Osteocyte (in vitro differentiated cells): ENCODE data around the gene IGSF22. TPM values are rescaled to one million over a fixed set of nuclear protein-coding genes. Genes with fewer than 3 reads are reported as not detected.

ENCODE experiments used
- DNase-seq: peaks from one replicate; pipeline ENCODE4 v3.0.0; 2021; ENCODE audit warnings: mixed read lengths; ENCODE audit not compliant: unreplicated experiment; ENCODE audit errors: extremely low spot score
- H3K27ac Mint-ChIP-seq: one replicate; pipeline ENCODE4 v1.8.0; 2021; ENCODE audit warnings: mild to moderate bottlenecking, mixed read lengths; ENCODE audit not compliant: unreplicated experiment
- H3K27me3 Mint-ChIP-seq: one replicate; pipeline ENCODE4 v1.8.0; 2021; ENCODE audit warnings: mixed read lengths; ENCODE audit not compliant: unreplicated experiment
- H3K36me3 Mint-ChIP-seq: one replicate; pipeline ENCODE4 v1.8.0; 2021; ENCODE audit warnings: mixed read lengths; ENCODE audit not compliant: unreplicated experiment
- H3K4me1 Mint-ChIP-seq: one replicate; pipeline ENCODE4 v1.8.0; 2021; ENCODE audit warnings: mixed read lengths; ENCODE audit not compliant: unreplicated experiment
- H3K4me3 Mint-ChIP-seq: one replicate; pipeline ENCODE4 v1.8.0; 2021; ENCODE audit warnings: mild to moderate bottlenecking, moderate library complexity, mixed read lengths; ENCODE audit not compliant: unreplicated experiment
- H3K9me3 Mint-ChIP-seq: one replicate; pipeline ENCODE4 v1.8.0; 2021; ENCODE audit warnings: mixed read lengths; ENCODE audit not compliant: unreplicated experiment
- CTCF ChIP-seq: fragments of 200-600 bp; sonication (generic); IDR thresholded peaks from 2 replicates; pipeline ENCODE4 v1.5.0; 2021; ENCODE audit warnings: antibody characterized with exemption, mild to moderate bottlenecking, moderate library complexity
- total RNA-seq: library from RNA; stranded (reverse); gene quantifications from 2 replicates; pipeline ENCODE4 v1.2.1, GENCODE V29; 2021

IGSF22 gene
- total RNA-seq, 1 donor from 2014 or later: not detected

GRCh38 chr11:18771266-18772035 is 45.5 kb upstream of the IGSF22 start:
- Mint-ChIP-seq H3K36me3 (no peaks in the 10 kb centered on the region), H3K4me3 (no peak overlapping the region), H3K27ac (no peak overlapping the region), H3K4me1 (no peaks in the 10 kb centered on the region), H3K27me3 (peaks cover 7% of the 10 kb centered on the region), H3K9me3 (no peaks in the 10 kb centered on the region)
- no peak for DNase-seq
- TF ChIP-seq CTCF: no peak

- DNase-seq: no peak
- H3K36me3 Mint-ChIP-seq: no peaks in the 10 kb centered on the region
- H3K4me1 Mint-ChIP-seq: no peaks in the 10 kb centered on the region
- H3K4me3 Mint-ChIP-seq: no peak overlapping the region
- TF ChIP-seq CTCF: no peak
- H3K27me3 Mint-ChIP-seq: peaks cover 7% of the 10 kb centered on the region
- no peak overlapping the region for H3K27ac Mint-ChIP-seq
- H3K9me3 Mint-ChIP-seq: no peaks in the 10 kb centered on the region
Measured at GRCh38 chr11:18770479-18771125, 44.6 kb upstream of the IGSF22 start.

- H3K4me3 Mint-ChIP-seq: no peak overlapping the region
- no peaks in the 10 kb centered on the region for H3K4me1 Mint-ChIP-seq
- TF ChIP-seq CTCF: no peak
- H3K9me3 Mint-ChIP-seq: no peaks in the 10 kb centered on the region
- H3K27ac Mint-ChIP-seq: no peak overlapping the region
- no peaks in the 10 kb centered on the region for H3K36me3 Mint-ChIP-seq
- no peak for DNase-seq
- peaks cover 7% of the 10 kb centered on the region for H3K27me3 Mint-ChIP-seq
Measured at GRCh38 chr11:18769802-18770456, 43.9 kb upstream of the IGSF22 start.

- H3K27ac Mint-ChIP-seq: no peak overlapping the region
- H3K36me3 Mint-ChIP-seq: no peaks in the 10 kb centered on the region
- H3K4me3 Mint-ChIP-seq: no peak overlapping the region
- no peak for TF ChIP-seq CTCF
- peaks cover 7% of the 10 kb centered on the region for H3K27me3 Mint-ChIP-seq
- no peak for DNase-seq
- no peaks in the 10 kb centered on the region for H3K9me3 Mint-ChIP-seq
- peaks cover 2% of the 10 kb centered on the region for H3K4me1 Mint-ChIP-seq
Measured at GRCh38 chr11:18768978-18769377, 43.0 kb upstream of the IGSF22 start.

GRCh38 chr11:18768472-18768901 is 42.5 kb upstream of the IGSF22 start:
- H3K9me3 Mint-ChIP-seq: no peaks in the 10 kb centered on the region
- no peak for TF ChIP-seq CTCF
- no peak for DNase-seq
- H3K36me3 Mint-ChIP-seq: no peaks in the 10 kb centered on the region
- peaks cover 7% of the 10 kb centered on the region for H3K27me3 Mint-ChIP-seq
- peaks cover 4% of the 10 kb centered on the region for H3K4me1 Mint-ChIP-seq
- H3K4me3 Mint-ChIP-seq: no peak overlapping the region
- H3K27ac Mint-ChIP-seq: no peak overlapping the region
